Suppressor macrophage treated with lipopolysaccharide for 4 hours (primary cell): Measurements from ENCODE around the gene OR2A2.
"Not testable (repeated sequence)": the region's sequence is repeated elsewhere in the genome, so short reads cannot be mapped to it uniquely, and the experiment has no call there.

Experiments used
- DNase-seq: peaks from one replicate; pipeline ENCODE4 v3.0.0-alpha.2; 2020

The OR2A2 gene

DNA sequence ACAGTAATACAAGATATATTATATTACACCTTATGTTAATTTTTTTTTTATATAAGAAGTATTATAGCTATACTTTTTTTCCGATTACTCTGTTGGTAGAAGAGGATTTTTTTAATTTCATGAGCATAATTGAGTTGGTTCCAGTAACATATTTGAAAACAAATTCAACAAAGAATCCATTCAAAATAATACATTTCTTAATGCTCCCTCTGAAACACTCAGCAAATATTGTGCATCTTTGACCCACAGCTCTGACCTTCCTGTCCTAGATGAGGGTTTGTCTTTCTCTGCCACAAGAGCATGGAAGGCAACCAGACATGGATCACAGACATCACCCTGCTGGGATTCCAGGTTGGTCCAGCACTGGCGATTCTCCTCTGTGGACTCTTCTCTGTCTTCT, at the start of gene OR2A2:
TSS of gene OR2A2 (plus strand) at position 301 of the 400 bp plus-strand sequence. CDS start at position 301, 0 bp downstream.
- DNase-seq, result no peak

DNA sequence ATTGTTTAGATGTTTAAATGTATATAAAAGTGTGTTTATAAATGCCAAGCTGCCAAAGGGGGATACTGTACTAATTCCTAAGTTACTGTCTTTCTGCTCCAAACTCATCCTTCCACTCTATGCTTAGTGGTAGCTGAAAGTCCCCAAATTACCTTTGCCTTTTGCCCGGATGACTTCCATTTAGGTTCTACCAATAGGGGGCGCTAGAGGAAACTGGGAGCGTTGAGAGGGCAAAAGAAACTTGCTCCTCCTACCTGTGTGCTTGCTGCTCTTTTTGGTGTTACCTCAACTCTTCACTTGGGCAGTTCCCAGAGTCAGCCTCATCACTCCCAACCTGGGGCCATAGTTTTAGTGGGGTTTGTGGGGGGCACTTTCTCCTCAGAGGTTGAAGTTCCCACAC, 45.7 kb upstream of the OR2A2 start:
- DNase-seq, result no peak

- DNase-seq, result no peak
Measured at GRCh38 chr7:144069511-144069910, 39.9 kb upstream of the OR2A2 start, which contains the start of gene OR2A25. Gene OR2A25 (plus strand): TSS chr7:144069811. CDS start chr7:144074220, 4,409 bp downstream.

- no peak for DNase-seq
Measured at GRCh38 chr7:144069953-144070352, 39.4 kb upstream of the OR2A2 start.

DNA sequence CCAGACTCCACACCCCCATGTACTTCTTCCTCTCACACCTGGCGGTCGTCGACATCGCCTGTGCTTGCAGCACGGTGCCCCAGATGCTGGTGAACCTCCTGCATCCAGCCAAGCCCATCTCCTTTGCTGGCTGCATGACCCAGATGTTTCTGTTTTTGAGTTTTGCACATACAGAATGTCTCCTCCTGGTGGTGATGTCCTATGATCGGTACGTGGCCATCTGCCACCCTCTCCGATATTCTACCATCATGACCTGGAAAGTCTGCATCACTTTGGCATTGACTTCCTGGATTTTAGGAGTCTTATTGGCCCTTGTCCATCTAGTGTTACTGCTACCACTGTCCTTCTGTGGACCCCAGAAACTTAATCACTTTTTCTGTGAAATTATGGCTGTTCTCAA, 35.0 kb upstream of the OR2A2 start:
- DNase-seq, result no peak

DNA sequence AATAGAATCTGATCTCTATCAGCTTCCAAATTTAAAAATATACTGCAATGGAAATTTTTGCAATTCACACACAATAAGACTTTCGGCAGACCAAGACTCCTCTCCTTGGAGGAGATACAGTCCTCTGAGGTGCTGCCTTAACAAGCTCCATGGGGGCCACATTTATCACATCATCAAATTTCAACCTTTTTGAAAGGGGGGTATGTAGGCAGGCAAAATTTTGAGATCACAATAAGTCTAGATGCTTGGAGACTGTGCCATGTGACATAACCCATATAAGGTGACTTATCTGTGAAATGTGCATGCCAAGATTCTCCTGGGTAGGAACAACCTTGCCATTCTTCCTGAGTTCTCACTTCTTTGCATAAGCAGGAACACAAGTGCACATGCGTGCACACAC, 23.4 kb upstream of the OR2A2 start, which contains the start of gene OR2A12:
TSS of gene OR2A12 (plus strand) at position 301 of the 400 bp plus-strand sequence. CDS start 8,830 bp downstream, outside the sequence.
- DNase-seq, result no peak

DNA sequence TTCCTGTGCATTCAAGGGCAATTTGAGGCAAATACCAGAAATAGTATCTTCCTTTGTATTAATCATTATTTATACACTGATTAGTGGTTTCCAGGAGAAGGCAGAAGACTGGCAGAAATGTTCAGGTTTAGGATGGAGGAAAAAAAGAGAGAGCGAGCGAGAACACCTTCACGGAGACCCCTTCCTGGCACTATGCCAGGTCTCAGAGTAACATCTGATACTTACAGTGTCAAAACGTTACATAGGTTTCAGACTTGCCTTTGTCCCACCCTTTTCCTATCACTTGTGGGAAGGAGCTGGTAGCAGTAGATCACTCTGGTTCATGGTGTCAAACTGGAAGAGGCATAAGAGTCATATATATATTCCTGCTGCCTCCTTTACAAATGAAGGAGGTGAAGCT, 22.7 kb upstream of the OR2A2 start:
- DNase-seq, result no peak

DNA sequence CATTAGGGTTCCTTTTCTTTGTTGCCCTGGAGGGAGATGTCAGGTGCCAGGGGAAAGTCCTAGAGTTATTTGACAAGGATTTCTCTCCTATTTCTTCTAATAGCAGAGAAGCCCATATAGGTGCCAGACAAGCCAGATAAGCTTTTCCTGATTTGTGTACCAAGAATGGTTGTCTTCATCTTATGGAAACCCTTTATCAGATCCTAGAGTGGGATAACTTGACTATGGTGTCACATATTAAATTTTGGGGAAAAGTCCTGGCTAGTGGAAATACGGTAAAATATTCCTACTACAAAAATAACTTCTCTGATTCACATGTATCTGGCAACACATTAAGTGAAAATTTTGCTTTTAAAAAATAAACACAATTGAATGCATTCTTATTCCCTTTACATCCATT, 22.2 kb upstream of the OR2A2 start:
- no peak for DNase-seq

GRCh38 chr7:144090667-144091066, 18.7 kb upstream of the OR2A2 start:
- DNase-seq, result no peak

- DNase-seq, result no peak
Measured at GRCh38 chr7:144098776-144099175, 10.6 kb upstream of the OR2A2 start.

DNA sequence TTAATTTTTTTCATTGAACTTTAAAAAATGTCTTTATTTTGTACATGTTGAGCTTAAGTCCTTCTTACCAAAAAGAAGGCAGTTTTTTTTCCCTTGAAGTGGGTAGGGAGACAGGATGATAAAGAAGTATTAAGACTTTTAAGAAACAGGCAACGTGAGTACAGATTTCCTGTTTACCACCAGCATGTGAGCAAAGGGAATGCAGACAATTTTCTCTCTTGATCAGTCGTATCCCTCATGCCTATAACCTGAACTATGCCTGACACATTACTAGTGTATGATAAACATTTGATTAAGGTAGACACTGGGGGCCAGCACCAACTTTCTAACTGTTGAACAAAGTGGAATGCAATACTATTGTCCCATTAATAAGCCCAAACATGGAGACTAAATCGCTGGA, 8.8 kb upstream of the OR2A2 start:
- DNase-seq, result no peak

GRCh38 chr7:144102041-144102440, 7.3 kb upstream of the OR2A2 start:
- DNase-seq, result no peak

DNA sequence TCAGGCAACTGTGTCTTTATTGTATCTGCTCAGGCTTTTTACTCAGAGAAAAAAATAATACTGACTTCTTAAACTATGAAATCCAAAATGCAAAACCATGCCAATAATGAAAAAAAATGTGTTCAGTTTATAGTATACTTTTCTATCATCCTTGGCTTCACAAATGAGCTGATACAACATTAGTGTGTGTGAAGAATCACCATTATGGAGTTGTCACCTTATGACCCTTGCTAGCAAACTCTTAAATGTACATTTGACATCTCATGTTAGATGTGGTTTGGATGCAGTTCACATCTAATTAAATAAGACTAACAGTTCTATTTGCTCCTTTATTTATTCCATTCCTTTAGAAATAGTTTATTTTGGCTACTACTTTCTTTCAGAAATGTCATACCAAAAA, 4.2 kb upstream of the OR2A2 start:
- DNase-seq, result no peak

DNA sequence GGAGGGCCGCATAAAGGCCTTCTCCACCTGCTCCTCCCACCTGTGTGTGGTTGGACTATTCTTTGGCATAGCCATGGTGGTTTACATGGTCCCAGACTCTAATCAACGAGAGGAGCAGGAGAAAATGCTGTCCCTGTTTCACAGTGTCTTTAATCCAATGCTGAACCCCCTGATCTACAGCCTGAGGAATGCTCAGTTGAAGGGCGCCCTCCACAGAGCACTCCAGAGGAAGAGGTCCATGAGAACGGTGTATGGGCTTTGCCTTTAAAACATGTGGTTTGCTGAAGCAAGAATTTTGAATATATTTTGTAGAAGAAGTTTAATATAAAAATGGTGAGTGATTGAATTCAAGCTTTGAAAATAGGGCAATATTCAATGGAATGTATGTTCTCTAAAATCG, 889 bp downstream of the OR2A2 start:
- DNase-seq, result no peak

DNA sequence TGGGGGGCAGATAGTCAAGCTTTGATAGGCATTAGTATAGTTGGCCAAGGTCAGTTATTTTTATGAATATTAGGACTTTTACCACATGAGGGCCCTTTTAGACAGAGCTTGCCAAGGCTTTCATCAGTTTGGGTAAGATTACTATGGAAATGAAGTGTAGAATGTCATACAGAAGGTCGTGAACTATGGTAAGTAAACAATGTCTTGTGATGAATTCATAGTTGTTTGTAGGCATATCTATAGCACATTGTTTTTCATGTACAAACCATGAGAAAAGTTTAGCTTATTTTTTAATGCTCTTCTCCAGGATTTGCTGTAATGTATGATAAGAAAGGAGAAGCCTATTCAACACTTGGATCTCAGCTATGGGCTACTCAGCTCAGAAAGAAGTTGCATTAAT, 4.3 kb downstream of the OR2A2 start:
- DNase-seq, result no peak

- no peak for DNase-seq
Measured at GRCh38 chr7:144118341-144118740, 9.0 kb downstream of the OR2A2 start.

DNA sequence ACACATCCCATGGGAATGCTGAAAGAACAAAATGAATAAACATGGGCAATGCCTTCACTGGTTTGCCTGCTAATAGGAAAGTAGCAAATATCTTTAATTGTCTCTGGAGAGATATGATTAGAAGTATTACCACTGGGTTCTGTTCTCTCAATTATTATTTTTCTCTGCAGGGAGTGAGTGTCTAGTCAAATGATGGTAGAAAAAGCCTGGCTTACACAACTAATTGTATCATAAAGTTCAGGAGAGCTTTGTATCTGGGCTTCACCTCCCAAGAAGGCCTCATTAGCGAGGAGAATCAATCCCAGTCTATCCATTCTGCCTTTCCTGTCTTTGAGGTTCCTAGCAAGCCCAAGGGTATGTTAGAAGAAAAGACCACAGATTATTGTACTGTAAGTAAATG, 13.5 kb downstream of the OR2A2 start, which contains the start of gene OR2A14:
TSS of gene OR2A14 (plus strand) at position 301 of the 400 bp plus-strand sequence. CDS start 5,937 bp downstream, outside the sequence.
- no peak for DNase-seq

DNA sequence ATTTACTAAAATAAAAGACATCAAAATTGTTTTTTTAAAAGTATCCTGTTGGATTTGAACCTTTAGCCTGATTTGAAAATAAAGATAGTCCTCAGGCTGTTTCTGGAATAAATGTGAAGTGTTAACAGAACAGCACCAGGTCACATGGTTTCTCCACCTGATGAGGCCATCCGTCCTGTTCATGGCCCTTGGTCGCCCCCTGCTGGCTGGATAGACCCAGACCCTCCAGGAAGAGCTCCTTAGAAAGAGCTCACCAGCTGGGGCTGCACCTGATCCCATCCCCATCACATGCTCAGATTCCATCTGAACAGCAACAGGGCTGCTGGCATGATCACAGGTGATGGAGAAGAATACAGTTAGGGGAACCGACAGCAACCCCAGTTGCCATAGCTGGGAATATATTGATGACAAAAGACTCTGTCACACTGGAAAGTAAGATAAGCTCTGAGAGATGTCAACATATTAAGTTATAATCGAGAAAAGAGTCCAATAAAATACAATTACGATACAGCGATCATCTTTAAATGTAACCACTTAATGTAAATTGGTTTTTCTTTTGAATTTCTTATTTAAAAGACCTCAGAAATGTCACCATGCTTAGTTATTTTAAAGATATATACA, 18.4 kb downstream of the OR2A2 start:
- peak; percentile 86 for DNase-seq

- not testable (repeated sequence) for DNase-seq
Measured at GRCh38 chr7:144129601-144130000, 20.2 kb downstream of the OR2A2 start.

DNA sequence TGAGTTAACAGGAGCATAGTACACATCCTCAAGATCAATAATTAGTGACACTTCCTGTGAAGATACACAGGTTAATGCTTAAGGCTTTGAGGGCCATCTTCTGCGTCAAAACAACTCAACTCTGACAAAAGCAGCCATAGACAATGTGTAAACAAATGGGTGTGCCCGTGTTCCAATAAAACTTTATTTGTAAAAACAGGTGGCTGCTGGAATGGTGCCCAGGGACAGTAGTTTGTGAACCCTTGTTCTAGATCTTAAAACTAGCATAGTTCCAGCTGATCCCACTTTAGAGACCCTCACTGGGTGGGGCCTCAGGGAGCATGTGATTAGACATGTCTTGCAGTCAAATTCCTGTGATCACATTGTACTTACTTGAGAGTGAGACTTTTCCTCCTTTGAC, 21.3 kb downstream of the OR2A2 start:
- DNase-seq, result no peak

- no peak for DNase-seq
Measured at GRCh38 chr7:144132262-144132661, 22.9 kb downstream of the OR2A2 start.

DNA sequence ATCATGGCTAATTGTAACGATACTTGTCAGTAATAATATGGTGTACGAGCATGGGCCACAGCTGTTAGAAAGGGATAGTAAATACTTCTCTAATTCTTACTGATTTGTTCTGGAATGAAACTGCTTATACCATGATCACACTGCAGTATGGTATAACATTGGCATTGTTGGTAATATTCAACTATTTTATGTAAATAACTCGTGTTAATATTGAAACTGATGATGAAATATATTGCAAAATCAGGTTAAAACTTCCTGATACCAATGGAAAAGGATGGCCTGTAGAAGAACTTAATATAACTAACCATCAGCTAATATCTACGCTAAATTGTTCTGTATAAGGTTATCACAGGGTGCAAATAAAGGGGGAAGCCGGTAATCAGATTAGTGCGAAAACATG, 23.9 kb downstream of the OR2A2 start:
- peak; percentile 37 for DNase-seq

GRCh38 chr7:144134116-144134515, 24.7 kb downstream of the OR2A2 start:
- no peak for DNase-seq

GRCh38 chr7:144137501-144137900, 28.1 kb downstream of the OR2A2 start:
- DNase-seq, result no peak

GRCh38 chr7:144142187-144142586, 32.8 kb downstream of the OR2A2 start:
- DNase-seq, result no peak
